Measurements from ENCODE around the gene RPUSD3. TPM values are rescaled to one million over a fixed set of nuclear protein-coding genes. Genes with fewer than 3 reads are reported as not detected.

Gene RPUSD3
- total RNA-seq: 30.7 TPM

- peak; percentile 89 to 99 for DNase-seq (ENCODE audit: low spot score in 2 of 2)
- peaks cover 4 to 9% of the 10 kb centered on the region in 2 donors for H3K4me1 ChIP-seq
- peak within 1 kb of the TSS; percentile 80 to 84 for H3K27ac ChIP-seq
- no peak for TF ChIP-seq CTCF (IDR thresholded peaks at IDR 0.05)
- H3K36me3 ChIP-seq: peaks cover 20 to 29% of the 10 kb centered on the region in 2 donors
- H3K4me3 ChIP-seq: peak within 1 kb of the TSS; percentile 76 to 77
- no peaks in the 10 kb centered on the region for H3K9me3 ChIP-seq
- intact Hi-C loops (cut with DNase I): loop anchor here (1.0 to 10.0 kb wide), 8 partner anchors 34 to 381 kb away; partner anchors contain the start of genes BRPF1, JAGN1, TADA3 and TTLL3
- no peaks in the 10 kb centered on the region for H3K27me3 ChIP-seq
Measured at GRCh38 chr3:9843715-9844438, at the start of gene RPUSD3. TSS of gene RPUSD3 (minus strand) at chr3:9844008. CDS start at chr3:9843990, 18 bp downstream.

- no peak for TF ChIP-seq CTCF (IDR thresholded peaks at IDR 0.05)
- Histone ChIP-seq H3K9me3 (no peaks in the 10 kb centered on the region), H3K27me3 (no peaks in the 10 kb centered on the region), H3K4me1 (peaks cover 0 to 7% of the 10 kb centered on the region in 2 donors), H3K4me3 (peak overlapping the region; percentile 90 to 98), H3K36me3 (peaks cover 0 to 12% of the 10 kb centered on the region in 2 donors), H3K27ac (peak overlapping the region; percentile 93 to 98)
- DNase-seq (ENCODE audit: low spot score in 2 of 2): no peak
- intact Hi-C loops (cut with DNase I): loop anchor here (2.0 kb wide), 3 partner anchors 24 to 42 kb away; partner anchors contain the start of genes CRELD1 and IL17RC
Measured at GRCh38 chr3:9891072-9891622, 47.3 kb upstream of the RPUSD3 start.

- intact Hi-C loops (cut with DNase I): loop anchor here (1.0 to 2.0 kb wide), 6 partner anchors 24 to 159 kb away; partner anchors contain the start of genes BRPF1, CRELD1 and IL17RC
- peak within 1 kb of the TSS; percentile 90 to 98 for H3K4me3 ChIP-seq
- H3K9me3 ChIP-seq: no peaks in the 10 kb centered on the region
- peak; percentile 46 to 93 for DNase-seq (ENCODE audit: low spot score in 2 of 2)
- H3K27ac ChIP-seq: peak within 1 kb of the TSS; percentile 93 to 98
- peaks cover 0 to 12% of the 10 kb centered on the region in 2 donors for H3K36me3 ChIP-seq
- TF ChIP-seq CTCF (IDR thresholded peaks at IDR 0.05): no peak
- peaks cover 0 to 7% of the 10 kb centered on the region in 2 donors for H3K4me1 ChIP-seq
- H3K27me3 ChIP-seq: no peaks in the 10 kb centered on the region
Measured at GRCh38 chr3:9890249-9891071, 46.7 kb upstream of the RPUSD3 start, which contains the start of gene JAGN1. TSS of gene JAGN1 (plus strand) at chr3:9890610. CDS start at chr3:9890723, 113 bp downstream.

GRCh38 chr3:9889405-9889804 is 45.6 kb upstream of the RPUSD3 start:
- no peak for DNase-seq (ENCODE audit: low spot score in 2 of 2)
- Histone ChIP-seq H3K27ac (peak overlapping the region in 1 of 2 donors; percentile 98), H3K27me3 (no peaks in the 10 kb centered on the region), H3K4me3 (no peak overlapping the region), H3K36me3 (peaks cover 0 to 12% of the 10 kb centered on the region in 2 donors), H3K4me1 (peaks cover 0 to 7% of the 10 kb centered on the region in 2 donors), H3K9me3 (no peaks in the 10 kb centered on the region)
- no peak for TF ChIP-seq CTCF (IDR thresholded peaks at IDR 0.05)
- intact Hi-C loops (cut with DNase I): no loop called here

- Histone ChIP-seq H3K27me3 (no peaks in the 10 kb centered on the region), H3K27ac (no peak overlapping the region), H3K9me3 (no peaks in the 10 kb centered on the region), H3K36me3 (peaks cover 0 to 9% of the 10 kb centered on the region in 2 donors), H3K4me1 (peaks cover 0 to 7% of the 10 kb centered on the region in 2 donors), H3K4me3 (no peak overlapping the region)
- no peak for TF ChIP-seq CTCF (IDR thresholded peaks at IDR 0.05)
- no peak for DNase-seq (ENCODE audit: low spot score in 2 of 2)
- intact Hi-C loops (cut with DNase I): no loop called here
Measured at GRCh38 chr3:9888540-9888939, 44.7 kb upstream of the RPUSD3 start.

Data from ascending aorta (tissue), 2 donors.